Hematopoietic multipotent progenitor cell treated with erythropoietin and hydrocortisone succinate and interleukin-3 and kit ligand, for 15 days (in vitro differentiated cells): ENCODE data around the gene PRKAG2.
"Not testable (repeated sequence)": the region's sequence is repeated elsewhere in the genome, so short reads cannot be mapped to it uniquely, and the experiment has no call there.

ENCODE experiments used
- DNase-seq: peaks from one replicate; pipeline ENCODE4 v3.0.0-alpha.2; 2015; ENCODE audit warnings: low spot score

The PRKAG2 gene

DNA sequence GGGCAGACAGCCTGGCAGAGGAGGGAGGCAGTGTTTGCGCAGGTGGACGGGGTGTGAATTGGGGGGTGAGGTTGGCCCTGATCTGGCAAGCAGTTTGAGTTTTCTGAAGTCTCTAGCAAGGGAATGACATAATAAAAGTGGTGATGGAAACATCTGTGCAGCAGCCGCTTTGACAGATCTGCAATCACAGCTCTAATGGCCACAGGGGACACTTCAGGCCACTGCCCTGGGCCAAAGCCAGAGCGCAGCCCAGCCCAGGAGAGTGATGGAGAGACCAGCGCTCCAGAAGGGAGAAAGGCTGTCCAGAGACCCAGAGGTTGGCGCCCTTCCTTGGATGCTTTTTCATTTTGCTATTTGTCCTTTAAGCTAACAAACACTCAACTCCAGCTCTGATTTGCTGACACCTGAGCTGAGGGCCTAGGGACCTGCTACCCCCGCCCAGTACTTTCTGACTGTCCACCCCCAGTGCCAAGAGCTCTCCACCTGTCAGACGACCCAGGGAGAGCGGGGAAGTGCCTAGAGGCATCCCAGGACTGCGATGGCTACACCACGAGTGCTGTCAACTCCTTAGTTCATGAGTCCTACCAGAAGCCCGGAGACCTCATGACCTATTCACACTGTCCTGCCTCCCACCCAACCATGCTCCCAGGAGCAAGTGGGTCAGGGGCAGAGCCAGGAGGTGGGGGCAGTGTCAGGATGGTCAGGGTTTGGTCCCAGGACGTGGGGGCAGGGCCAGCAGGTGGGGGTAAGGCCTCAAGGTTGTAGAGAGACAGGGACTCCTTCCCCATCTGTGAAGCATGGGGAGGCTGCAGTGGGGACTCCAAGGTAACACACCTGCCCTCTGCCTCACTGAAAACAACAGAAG is 112.6 kb downstream of the PRKAG2 start:
- DNase-seq, result no peak

DNA sequence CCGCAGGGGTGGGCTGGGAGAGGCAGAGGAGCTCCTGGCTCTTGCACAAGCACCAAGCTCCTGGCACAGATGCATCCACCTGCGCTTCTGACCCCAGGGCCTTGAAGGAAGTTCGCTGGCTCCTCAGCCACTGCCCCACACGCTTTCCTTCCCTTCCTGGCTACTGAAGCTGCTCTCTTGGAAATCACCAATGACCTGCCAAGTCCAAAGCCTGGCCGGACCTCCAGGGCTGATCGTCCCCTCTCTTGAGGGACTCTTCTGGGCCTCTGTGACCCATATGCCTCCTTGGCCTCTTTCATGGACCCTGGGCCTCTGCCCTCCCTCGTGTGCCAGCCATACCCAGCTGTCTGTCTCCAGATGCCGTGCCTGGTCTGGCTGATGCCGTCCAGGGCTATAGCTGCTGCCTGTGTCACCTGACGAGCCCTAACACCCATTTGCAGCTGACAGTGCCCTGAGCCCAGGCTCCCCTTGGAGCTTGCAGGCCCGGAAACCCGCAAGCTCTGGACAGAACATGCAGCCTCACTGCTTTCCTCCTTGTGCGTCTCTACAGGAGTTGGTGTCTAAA is 113.4 kb downstream of the PRKAG2 start:
- no peak for DNase-seq

DNA sequence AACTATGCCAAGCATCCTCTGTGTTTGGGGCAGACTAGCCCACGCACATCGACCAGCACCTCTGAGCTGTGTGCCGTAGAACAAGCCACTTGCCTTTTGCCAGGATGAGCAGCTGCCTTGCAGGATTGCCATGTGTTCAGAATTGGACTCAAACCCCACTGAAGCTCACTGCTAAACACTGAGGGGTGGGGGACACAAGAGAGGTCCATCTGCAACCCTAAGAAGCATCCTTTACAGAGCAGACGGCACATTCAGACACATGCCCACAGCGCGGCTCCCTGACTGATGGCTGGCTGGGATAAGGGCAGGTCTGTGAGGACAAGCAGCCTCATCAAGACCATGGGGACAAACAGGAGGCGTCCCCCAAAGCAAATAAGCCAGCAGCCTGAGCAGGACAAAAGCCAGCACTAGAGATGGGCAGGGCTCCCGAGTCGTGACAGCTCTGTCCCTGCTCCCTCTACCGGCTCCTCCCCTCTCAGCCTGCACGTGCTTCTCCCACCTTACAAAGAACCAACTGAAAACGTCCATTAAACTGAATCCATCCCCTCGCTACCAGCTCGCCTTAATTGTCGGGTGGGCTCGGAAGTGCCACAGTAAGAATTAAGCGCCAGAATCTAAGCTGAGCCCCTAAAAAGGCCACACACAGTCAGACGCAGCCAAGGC is 114.2 kb downstream of the PRKAG2 start:
- DNase-seq, result no peak

DNA sequence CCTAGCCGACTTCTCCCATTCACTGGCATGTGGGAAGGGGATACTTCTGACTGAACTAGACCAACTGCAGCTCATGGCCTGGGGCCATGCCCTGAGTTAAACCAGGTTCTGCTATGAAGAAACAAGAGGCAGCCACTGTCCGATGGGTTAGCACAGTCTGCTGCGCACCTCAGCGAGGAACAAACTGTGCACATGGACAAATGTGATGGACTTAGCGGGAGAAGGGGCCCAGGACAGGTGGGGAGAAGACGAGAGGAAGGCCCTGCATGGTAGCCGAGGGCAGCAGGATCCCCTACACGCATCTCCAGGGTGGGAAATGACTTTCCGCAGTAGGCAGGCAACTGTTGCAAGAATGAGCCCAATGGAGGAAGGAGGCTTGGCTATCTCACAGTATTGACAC is 115.0 kb downstream of the PRKAG2 start:
- no peak for DNase-seq

DNA sequence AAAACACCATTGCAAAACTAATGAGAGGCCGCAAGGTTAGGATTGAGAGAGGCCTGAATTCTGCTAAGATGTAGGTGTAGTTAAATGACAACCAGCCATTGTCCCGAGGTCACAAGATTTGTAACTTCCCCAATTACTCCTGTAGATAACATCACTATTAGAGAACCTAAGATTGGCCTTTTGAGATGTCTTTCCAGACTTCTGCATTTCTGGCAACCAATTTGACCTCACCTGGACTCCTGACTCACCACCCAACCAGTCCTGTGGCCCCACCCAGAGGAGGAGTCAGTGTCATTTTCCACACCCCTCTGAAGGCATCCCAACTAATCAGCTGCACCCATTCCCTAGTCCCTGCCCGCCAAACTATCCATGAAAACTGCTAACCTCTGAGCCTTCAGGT is 115.7 kb downstream of the PRKAG2 start:
- no peak for DNase-seq

DNA sequence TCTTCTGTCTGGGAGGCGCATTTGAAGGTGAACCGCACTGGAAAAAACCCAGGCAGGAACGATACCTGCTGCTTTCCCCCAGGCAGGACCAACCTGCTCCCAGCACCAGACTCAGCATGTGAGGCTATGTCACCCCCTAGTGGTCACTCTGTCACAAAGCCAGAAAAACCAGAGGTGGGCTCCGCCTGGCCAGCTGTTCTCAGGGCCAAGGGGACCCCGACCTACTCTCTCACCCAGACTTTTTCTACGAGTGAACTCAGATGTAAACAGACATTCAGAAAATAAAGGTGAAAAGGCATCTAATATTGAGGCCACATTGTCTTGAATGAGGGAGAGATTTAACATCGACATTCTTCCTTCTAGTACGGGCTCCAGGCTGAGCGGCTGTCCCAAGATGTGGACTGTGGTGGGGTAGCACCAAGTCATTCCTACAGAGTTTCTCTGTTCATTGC is 117.3 kb downstream of the PRKAG2 start:
- peak; percentile 49 for DNase-seq

DNA sequence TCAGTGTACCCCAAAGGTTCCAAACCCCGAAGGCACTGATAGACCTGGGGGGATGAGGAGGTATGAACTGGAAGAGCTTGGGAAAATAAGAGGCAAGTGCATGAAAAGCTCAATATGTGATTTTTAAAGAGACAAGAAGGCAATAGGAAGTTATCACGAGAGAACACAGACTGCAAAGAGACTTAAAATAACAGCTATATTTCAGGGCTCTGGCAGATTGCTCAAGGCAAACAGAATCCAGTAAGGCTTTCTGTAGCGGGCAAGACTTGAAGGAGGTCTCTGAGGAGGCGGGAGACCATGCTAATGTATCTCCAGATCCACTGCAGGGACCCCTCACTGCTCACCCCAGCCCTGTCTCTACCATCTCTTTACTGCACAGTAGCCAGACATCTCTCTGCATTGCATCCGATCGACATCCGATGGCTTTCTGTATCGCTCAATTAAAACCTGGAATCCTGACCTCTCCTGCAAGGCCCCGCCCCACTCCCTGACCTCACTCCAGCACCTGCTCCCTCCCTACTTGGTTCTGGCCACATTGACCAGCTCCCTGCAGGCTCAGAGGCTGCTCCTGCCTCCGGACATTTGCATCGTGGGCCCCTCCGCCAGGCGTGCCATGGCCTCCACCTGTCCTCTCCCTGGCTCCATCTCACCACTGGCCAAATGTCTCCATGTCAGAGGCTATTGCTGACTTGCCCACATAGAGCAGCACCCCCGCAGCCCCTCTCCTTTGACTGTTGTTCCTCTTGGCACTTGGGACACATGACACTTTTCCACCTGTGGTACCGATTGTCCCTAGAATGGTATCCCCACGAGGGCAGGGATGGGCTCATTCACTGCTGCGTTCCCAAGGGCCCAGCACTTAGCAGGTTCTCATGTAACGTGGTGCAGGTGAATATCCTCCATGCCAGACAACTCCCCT is 118.0 kb downstream of the PRKAG2 start:
- no peak for DNase-seq

DNA sequence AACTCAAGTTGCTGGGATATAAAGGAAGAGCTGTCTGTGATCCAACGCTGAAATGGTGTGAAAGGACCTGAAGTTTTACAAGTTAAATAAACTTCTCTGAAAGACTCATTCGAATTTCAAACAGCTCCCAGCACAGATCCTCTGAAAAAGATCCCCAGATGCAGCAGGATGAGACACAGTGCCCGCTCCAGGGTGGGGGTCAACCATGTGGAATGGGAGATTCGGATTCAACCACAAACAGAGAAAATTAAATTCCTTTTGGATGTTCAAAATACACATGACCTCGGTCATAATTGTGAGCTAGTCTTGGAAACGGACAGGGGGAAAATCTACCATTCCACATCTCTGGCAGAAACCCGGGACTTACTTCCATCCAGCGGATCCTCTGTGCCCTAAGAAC is 119.6 kb downstream of the PRKAG2 start:
- DNase-seq, result no peak

DNA sequence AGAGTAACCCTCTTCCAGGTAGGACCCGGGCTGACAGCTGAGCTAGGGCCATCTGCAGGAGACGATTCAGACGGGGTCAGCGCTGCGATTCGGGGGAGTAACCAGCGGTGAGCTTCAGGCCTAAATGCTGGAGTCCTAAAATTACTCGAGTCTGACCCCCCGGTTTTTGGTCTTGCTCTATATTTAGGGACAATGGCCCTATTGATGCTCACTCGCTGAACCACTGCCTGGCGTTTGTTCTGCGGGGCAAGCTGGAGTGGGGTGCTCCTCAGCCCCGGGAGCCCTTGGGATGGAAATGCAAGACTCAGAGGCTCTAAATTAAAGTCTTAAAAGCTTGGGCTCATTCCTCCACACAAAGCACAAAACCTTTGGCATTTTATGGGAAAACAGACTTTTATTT is 120.0 kb downstream of the PRKAG2 start:
- DNase-seq, result no peak

DNA sequence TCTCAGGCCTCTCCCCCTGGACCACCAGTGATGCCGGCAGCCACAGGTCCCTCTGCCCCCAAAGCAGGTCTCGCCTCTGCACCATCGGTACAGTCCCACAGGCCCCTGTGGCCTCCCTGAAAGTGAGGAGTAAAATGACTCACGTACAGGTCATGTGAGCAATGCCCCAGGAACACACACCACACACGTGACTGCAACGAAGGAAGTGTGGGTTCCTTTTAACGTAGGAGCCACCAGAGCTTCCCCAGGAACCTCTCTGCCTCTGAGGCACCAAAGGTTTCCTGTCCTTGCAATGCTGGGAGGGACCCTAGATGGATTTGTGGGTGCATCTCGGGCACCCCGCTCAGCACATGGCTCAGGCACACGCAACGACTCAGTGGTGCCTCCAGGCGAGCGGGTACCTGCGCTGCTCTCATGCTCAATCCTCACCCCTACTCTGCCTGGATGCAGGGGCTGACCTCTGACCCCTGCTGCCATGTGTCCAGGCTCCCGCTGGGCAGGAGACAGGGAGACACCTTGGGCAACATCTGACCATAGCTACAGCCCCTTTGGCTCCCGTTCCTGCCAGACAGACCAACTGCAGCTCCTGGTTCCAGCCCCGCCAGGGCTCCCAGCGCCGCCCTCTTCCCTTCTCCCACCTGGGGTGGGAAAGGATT is 120.7 kb downstream of the PRKAG2 start:
- no peak for DNase-seq

DNA sequence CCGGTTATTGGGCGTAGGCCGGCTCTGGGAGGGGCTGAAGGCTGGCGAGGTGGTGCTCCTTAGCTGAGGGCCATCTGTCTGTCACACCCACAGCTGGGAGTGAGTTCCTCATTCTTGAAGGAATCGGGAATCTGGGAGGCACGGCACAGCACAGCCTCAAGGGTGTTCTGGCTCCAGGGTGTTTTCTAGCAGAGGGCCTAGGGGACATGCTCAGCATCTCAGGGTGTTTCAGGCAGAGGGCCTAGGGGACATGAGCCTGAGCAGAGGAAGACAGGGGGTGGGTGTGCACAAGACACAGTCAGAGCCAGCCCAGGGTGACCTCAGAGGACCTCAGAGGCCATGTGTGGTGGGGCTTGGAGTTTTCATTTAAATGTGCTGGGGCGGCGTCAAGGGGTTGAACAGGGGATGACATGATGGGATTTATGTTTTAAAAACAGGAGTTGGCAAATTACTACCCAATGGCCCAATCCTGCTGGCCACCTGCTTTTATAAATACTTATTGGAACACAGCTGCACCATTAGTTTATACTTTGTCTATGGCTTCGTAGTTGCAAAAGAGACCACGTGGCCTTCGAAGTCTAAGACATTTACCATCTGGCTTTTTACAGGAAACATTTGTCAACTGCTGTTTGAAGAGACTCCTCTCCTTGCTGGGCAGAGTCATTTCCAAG is 121.6 kb downstream of the PRKAG2 start:
- no peak for DNase-seq

DNA sequence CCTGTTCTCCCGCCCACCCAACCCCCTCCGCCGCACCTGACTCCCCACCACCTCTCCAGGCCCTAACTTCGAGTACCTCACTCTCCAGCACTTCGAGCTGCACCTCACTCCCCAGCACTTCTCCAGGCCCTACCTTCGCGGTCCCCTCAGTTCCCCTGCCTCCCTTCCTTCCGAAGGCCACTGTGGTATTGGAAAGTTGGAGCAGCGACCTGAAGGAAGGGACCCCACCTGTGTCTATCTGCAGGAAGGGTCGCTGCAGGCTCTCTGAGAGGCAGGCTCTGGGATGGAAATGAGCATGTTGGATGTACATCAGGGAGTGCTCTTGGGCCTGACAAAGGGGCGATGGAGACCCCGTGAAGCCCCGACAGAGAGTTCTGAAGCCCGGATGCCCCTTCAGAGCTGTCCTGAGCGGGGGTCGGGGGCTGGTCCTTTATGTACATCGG is 122.2 kb downstream of the PRKAG2 start:
- no peak for DNase-seq

DNA sequence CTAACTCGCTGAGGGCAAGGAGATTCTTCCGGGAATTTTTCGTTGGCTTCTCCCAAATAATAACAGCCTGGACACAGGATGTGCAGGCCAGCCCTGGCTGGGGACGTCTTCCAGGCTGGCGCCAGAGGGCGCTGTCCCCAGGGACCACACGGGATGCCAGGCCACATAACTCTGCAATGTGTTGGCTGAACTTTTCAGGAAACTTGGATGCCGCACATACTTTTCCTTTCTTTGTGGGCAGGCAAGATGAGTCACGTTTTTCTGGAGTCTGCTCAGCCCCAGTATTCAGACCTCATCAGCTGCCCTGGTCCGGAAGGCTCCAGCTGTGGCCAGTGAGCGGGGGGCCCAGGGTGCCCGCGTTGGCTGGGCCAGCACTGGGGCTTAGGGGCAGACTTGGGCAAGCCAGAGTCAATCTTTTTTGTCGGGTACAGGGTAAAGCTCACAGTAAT is 122.7 kb downstream of the PRKAG2 start:
- DNase-seq, result peak; percentile 12

DNA sequence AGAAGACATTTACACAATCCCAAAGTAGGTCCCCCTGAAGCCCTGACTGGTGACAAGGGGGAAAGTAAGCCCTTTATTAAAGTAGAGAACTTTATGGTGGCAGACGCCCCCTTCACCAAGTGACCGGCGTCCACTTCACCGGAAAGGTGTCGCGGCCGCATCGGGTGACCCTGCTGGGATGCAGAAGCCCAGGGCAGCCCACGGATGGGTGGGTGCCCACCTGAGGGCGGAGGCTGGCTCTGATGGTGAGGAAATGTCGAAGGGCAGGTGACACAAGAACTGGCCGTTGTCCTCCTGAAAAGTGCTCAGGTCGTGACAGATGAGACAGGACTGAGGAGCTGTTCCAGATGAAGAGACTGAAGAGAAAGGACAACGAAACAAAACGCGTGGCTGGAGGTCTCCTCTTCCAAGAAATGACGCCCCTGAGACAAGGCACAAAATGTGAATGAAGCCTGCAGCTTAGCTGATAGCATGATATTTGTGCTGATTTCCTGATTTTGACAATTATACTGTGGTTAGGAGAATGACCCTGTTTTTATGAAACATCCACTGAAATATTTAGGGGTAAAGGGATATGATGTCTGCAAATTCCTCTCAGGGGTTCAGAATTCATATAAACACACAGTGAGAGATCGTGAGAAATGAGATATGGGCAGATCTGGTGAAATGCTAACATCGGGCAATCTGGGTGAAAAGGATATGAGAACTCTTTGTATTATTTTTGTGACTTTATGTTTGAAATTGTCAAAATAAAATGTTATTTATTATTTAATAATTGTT is 123.9 kb downstream of the PRKAG2 start:
- no peak for DNase-seq

DNA sequence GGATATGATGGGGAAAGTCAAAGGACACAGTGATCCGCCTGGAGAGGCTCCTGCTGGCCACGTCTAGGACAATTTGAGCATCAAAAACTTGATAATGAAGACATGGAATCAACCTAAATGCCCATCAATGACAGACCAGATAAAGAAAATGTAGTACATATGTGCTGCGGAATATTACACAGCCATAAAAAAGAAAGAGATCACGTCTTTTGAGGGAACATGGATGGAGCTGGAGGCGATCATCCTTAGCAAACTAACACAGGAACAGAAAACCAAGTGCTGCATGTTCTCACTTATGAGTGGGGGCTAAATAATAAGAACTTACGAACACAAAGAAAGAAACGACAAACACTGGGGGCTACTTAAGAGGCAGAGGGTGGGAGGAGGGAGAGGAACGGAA is 124.9 kb downstream of the PRKAG2 start:
- DNase-seq, result no peak

DNA sequence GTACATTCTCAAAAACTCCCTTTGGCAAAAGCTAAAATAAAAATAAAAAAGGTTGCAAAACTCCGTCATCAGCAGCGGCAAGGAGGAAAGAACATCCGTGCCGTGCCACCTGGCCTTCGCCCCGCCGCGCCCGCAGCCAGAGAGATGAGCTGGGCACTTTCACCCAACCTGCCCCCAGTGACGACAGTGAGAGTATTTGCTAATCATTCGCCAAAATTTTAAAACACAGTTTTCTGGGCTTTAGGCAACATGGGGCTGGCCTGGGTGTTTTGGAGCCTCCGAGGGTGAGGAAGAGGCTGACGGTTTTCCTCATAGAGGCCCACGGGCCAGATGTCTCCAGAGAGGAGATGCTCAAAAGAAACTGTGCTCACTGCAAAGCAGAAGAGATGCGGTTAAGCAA is 128.2 kb downstream of the PRKAG2 start:
- no peak for DNase-seq

DNA sequence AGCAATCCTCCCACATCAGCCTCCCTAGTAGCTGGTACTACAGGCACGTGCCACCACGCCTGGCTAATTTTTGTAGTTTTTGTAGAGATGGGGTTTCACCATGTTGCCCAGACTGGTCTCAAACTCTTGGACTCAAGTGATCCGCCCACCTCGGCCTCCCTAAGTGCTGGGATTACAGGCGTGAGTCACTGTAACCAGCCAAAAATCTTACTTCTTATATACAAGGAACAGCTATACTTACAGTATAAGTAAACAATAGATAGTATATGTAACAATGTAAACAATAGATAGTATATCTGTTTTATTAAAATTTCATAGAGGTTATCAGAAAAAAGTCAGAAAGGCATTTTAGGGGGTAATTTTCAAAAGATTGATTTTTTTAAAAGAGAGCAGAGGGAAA is 128.9 kb downstream of the PRKAG2 start:
- not testable (repeated sequence) for DNase-seq

DNA sequence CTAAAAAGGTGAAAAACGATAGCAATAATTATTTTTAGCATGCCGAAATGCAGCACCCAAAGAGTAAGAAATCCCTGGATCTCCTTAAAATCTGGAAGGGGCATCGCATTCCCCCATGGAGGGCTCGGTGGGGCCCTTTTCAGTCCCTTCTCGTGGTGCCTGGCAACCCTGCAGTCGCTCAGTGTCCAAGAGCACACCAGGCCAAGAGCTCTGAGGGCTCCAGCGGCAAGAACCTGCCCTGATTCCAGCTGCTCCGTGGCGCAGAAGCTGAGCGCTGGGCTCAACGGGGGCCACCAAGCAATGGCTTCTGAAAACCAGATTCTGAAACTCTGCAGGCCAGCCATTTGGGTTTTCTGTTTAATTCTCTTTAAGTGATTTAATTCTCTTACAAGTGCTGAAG is 131.2 kb downstream of the PRKAG2 start:
- DNase-seq, result no peak

DNA sequence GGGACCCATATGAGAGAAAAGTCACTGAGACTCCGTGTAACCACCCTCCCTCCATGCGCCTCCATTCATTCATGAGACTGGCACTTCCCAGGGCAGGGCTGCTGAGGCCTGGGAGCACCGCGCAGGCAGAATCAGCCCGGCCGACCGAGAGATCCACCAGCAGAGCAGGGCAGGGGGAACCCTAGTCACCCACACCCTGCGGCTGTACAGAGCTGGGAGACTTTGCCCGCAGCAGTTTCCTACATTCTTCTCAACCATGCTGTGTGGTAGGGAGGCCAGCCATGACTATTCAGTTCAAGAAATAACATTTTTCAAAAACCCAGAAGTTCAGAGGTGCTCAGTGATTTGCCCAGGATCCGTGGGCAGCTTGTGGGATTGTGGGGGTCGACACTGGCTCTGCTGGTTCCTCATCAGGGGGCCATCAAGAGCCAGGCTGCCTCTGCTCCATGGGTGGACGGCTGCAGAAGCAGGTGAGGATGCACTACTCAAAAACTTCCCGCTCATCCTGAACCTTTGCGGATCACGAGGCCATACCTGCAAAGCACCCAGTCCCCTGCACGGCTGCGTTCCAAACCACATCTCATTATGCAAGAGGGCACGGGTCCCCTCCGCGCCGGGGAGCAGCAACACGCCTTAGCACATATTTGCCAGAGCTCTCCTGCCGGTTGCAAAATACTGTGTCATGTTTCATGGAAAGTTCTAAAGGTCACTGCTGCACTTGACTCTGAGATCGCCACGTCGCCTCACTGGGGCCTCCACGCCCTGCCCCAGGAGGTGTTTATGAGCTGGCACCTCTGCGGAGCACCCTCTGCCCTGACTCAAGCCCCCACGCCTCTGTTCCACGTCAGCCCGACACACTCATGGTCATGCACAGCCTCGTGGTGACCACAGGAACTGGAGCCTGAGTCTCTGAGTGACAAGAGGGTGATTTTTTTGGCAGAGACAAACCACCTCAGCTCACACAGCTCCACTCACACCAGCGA is 132.0 kb downstream of the PRKAG2 start:
- DNase-seq, result no peak
